Hepatocyte (in vitro differentiated cells): ENCODE results near the gene CDK18. TPM values are rescaled to one million over a fixed set of nuclear protein-coding genes. Genes with fewer than 3 reads are reported as not detected.

Experiments
- DNase-seq: peaks from one replicate; pipeline ENCODE4 v3.0.0-alpha.2; 2016; ENCODE audit warnings: low spot score
- H2AFZ ChIP-seq: fragments of 200-600 bp; sonication (generic); 2 replicates; pipeline ENCODE4 v1.6.0; 2016; ENCODE audit warnings: antibody characterized with exemption, mild to moderate bottlenecking
- H3K27ac ChIP-seq: fragments of 200-600 bp; sonication (generic); 2 replicates; pipeline ENCODE4 v1.5.1; 2016; ENCODE audit warnings: mild to moderate bottlenecking
- H3K27me3 ChIP-seq: fragments of 200-600 bp; sonication (generic); 2 replicates; pipeline ENCODE4 v1.6.1; 2016
- H3K36me3 ChIP-seq: fragments of 200-600 bp; sonication (generic); replicated peaks from 2 replicates; pipeline ENCODE4 v1.5.1; 2016; ENCODE audit warnings: low read depth; ENCODE audit not compliant: insufficient read depth
- H3K4me1 ChIP-seq: fragments of 200-600 bp; sonication (generic); 2 replicates; pipeline ENCODE4 v1.5.1; 2016; ENCODE audit warnings: mild to moderate bottlenecking, moderate library complexity; ENCODE audit not compliant: insufficient read depth
- H3K4me2 ChIP-seq: fragments of 200-600 bp; sonication (generic); 2 replicates; pipeline ENCODE4 v1.6.0; 2016
- H3K4me3 ChIP-seq: fragments of 200-600 bp; sonication (generic); 2 replicates; pipeline ENCODE4 v1.5.1; 2016; ENCODE audit warnings: mild to moderate bottlenecking
- H3K79me2 ChIP-seq: fragments of 200-600 bp; sonication (generic); 2 replicates; pipeline ENCODE4 v1.6.0; 2017; ENCODE audit warnings: mild to moderate bottlenecking
- H3K9me2 ChIP-seq: fragments of 200-600 bp; sonication (generic); replicated peaks from 2 replicates; pipeline ENCODE4 v1.6.0; 2017; ENCODE audit warnings: mild to moderate bottlenecking; ENCODE audit not compliant: insufficient read depth
- H3K9me3 ChIP-seq: fragments of 200-600 bp; sonication (generic); 2 replicates; pipeline ENCODE4 v1.5.1; 2016; ENCODE audit warnings: low read depth, mild to moderate bottlenecking
- H4K20me1 ChIP-seq: fragments of 200-600 bp; sonication (generic); 2 replicates; pipeline ENCODE4 v1.6.0; 2016; ENCODE audit warnings: mild to moderate bottlenecking; ENCODE audit not compliant: insufficient read depth, poor library complexity, severe bottlenecking
- CTCF ChIP-seq: fragments of 200-600 bp; sonication (generic); IDR thresholded peaks from 2 replicates; pipeline ENCODE4 v1.5.1; 2016; ENCODE audit warnings: antibody characterized with exemption, mild to moderate bottlenecking; ENCODE audit not compliant: poor library complexity
- EZH2 ChIP-seq: fragments of 200-600 bp; sonication (generic); IDR thresholded peaks from 2 replicates; pipeline ENCODE4 v1.6.1; 2016; ENCODE audit warnings: antibody characterized with exemption, mild to moderate bottlenecking, borderline replicate concordance
- EZH2phosphoT487 ChIP-seq: fragments of 200-600 bp; sonication (generic); IDR thresholded peaks from one replicate; pipeline ENCODE4 v1.6.1; 2018; ENCODE audit warnings: antibody characterized with exemption, mild to moderate bottlenecking, low read depth, moderate library complexity; ENCODE audit not compliant: unreplicated experiment, severe bottlenecking
- WGBS: methylation state at CpG from one replicate; pipeline ENCODE4 v1.1.6; 2016; ENCODE audit warnings: low lambda C conversion rate; ENCODE audit errors: missing lambda C conversion rate; 5-methylcytosine and 5-hydroxymethylcytosine counted together
- polyA plus RNA-seq: library from polyadenylated mRNA; unstranded; fragments of >200 nt; fragmentation: Nextera tagmentation; extraction: Ambion mirVana; gene quantifications from 2 replicates; pipeline ENCODE4 v1.2.1, GENCODE V29; 2016
- total RNA-seq: library from RNA; depleted of rRNA; stranded (reverse); fragments of >200 nt; gene quantifications from 2 replicates; pipeline ENCODE4 v1.2.3, GENCODE V29; 2014

Gene CDK18
- total and polyA plus RNA-seq, 2 experiments from 2014 or later: 8.0 to 16.7 TPM

DNA sequence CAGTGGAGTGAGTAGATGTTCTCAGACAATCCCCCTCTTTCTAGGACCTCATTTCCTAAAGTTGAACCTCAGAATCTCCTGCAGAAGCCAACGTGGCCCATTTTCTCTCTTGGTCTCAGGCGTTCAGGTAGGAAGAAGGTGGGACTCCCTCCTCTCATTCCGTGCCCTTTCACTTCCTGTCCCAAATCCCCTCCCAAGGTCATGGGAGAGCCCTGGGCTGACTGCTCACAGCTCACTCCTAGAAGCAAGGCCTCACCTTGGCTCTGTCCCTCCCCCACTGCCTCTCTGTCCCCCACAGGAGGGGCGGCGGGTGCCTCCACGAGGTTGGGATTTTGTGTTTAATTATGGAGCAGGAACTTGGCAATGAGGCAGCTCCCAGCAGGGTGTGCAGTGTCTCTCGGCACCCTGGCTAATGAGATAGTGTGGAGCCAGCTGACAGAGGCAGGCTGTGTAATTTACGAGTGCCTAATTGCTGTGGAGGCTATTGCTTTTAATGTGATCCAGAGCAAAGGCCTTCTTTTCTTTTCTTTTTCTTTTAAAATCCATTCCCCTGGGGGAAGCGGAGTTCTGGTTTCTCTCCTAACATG is 9.1 kb upstream of the CDK18 start:
- 34% methylated on average over 9 of the region's 9 CpGs for WGBS
- H3K4me3 ChIP-seq: no peak overlapping the region
- H2AFZ ChIP-seq: no peak overlapping the region
- no peak overlapping the region for H3K4me2 ChIP-seq
- H3K27me3 ChIP-seq: no peaks in the 10 kb centered on the region
- no peak for DNase-seq
- H3K36me3 ChIP-seq: no peaks in the 10 kb centered on the region
- H3K9me2 ChIP-seq: no peaks in the 10 kb centered on the region
- no peak for TF ChIP-seq EZH2phosphoT487
- no peak for TF ChIP-seq CTCF
- no peak for TF ChIP-seq EZH2
- no peaks in the 10 kb centered on the region for H3K79me2 ChIP-seq
- H3K27ac ChIP-seq: no peak overlapping the region
- no peaks in the 10 kb centered on the region for H3K9me3 ChIP-seq
- peaks cover 3% of the 10 kb centered on the region for H3K4me1 ChIP-seq
- no peaks in the 10 kb centered on the region for H4K20me1 ChIP-seq

- DNase-seq: no peak
- no peaks in the 10 kb centered on the region for H3K27me3 ChIP-seq
- no peaks in the 10 kb centered on the region for H3K79me2 ChIP-seq
- H2AFZ ChIP-seq: no peak overlapping the region
- no peak overlapping the region for H3K4me3 ChIP-seq
- H3K36me3 ChIP-seq: no peaks in the 10 kb centered on the region
- no peak overlapping the region for H3K27ac ChIP-seq
- no peaks in the 10 kb centered on the region for H4K20me1 ChIP-seq
- TF ChIP-seq CTCF (no peak), EZH2phosphoT487 (no peak), EZH2 (no peak)
- no peaks in the 10 kb centered on the region for H3K9me3 ChIP-seq
- no peak overlapping the region for H3K4me2 ChIP-seq
- H3K4me1 ChIP-seq: peaks cover 15% of the 10 kb centered on the region
- WGBS: 88% methylated on average over 1 of the region's 1 CpG
- no peaks in the 10 kb centered on the region for H3K9me2 ChIP-seq
Observed at GRCh38 chr1:205496661-205497060, 7.8 kb upstream of the CDK18 start.

- no peaks in the 10 kb centered on the region for H3K79me2 ChIP-seq
- H3K9me3 ChIP-seq: no peaks in the 10 kb centered on the region
- TF ChIP-seq EZH2 (no peak), CTCF (no peak)
- no peak for DNase-seq
- no peaks in the 10 kb centered on the region for H3K27me3 ChIP-seq
- no peak overlapping the region for H3K4me3 ChIP-seq
- H2AFZ ChIP-seq: no peak overlapping the region
- no peaks in the 10 kb centered on the region for H4K20me1 ChIP-seq
- H3K9me2 ChIP-seq: no peaks in the 10 kb centered on the region
- H3K4me1 ChIP-seq: peaks cover 20% of the 10 kb centered on the region
- H3K4me2 ChIP-seq: no peak overlapping the region
- H3K27ac ChIP-seq: no peak overlapping the region
- WGBS: 83% methylated on average over 7 of the region's 7 CpGs
- H3K36me3 ChIP-seq: no peaks in the 10 kb centered on the region
Observed at GRCh38 chr1:205497351-205497750, 7.1 kb upstream of the CDK18 start.

GRCh38 chr1:205499789-205500188 is 4.7 kb upstream of the CDK18 start:
- 56% methylated on average over 3 of the region's 3 CpGs for WGBS
- Histone ChIP-seq H3K4me3 (no peak overlapping the region), H3K27me3 (no peaks in the 10 kb centered on the region), H3K9me2 (no peaks in the 10 kb centered on the region), H3K9me3 (no peaks in the 10 kb centered on the region), H3K79me2 (no peaks in the 10 kb centered on the region), H3K4me1 (peaks cover 39% of the 10 kb centered on the region), H3K36me3 (no peaks in the 10 kb centered on the region), H2AFZ (no peak overlapping the region), H3K4me2 (no peak overlapping the region), H4K20me1 (no peaks in the 10 kb centered on the region), H3K27ac (no peak overlapping the region)
- TF ChIP-seq EZH2phosphoT487 (no peak), EZH2 (no peak), CTCF (no peak)
- DNase-seq: no peak
